Testis (tissue), 2 donors: ENCODE results near the gene C10orf53.

Source experiments
- CTCF ChIP-seq, 3 experiments: fragments of 450-650 bp in 2 of 3; fragments of 200-600 bp in 1 of 3; sonication (generic) in 1 of 3; IDR thresholded peaks; one replicate each; pipeline ENCODE4 v1.5.1; 2016 to 2019; ENCODE audit warnings: antibody characterized with exemption in 3 of 3, mild to moderate bottlenecking in 2 of 3, moderate library complexity in 1 of 3
- POLR2A ChIP-seq: fragments of 450-650 bp; IDR thresholded peaks from one replicate; pipeline ENCODE4 v1.6.1; 2017; ENCODE audit warnings: antibody characterized with exemption, mild to moderate bottlenecking, moderate library complexity

DNA sequence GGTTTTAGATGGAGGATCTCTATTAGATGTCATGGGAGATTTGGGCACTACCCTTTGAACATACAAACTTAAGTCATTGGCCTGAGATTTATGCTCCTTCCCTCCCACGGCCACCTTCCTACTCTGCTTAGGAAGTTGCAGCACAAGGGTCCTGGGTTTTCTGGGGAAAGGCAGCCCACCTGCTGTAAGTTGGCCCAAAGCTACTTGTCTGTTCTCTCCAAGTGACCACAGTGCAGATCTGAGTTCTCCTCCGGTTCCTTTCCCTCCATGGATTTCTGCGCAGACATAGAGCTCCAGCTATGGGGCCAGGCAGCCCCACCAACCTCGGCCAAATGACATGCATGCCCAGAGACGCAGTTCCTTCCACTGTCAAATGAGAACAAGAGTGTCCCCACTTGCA lies 12.8 kb upstream of the C10orf53 start:
- TF ChIP-seq CTCF (IDR thresholded peaks at IDR 0.05) = no peak
- no peak for TF ChIP-seq POLR2A
